Choroid plexus epithelial cell (primary cell): Measurements from ENCODE around the gene STIM2.

ENCODE experiments used
- DNase-seq: peaks from one replicate; pipeline ENCODE4 v3.0.0-alpha.2; 2010; ENCODE audit warnings: low read depth
- H3K4me3 ChIP-seq: 2 replicates; pipeline ENCODE4 v1.5.1; 2011; ENCODE audit warnings: low read depth, mild to moderate bottlenecking, control low read depth, low read length, moderate library complexity
- TF ChIP-seq, protein P1 (sequence below): conservative IDR thresholded peaks from 2 replicates; pipeline ENCODE4 v1.5.1; 2011; ENCODE audit warnings: low read depth, mild to moderate bottlenecking, control low read depth, inconsistent platforms, low read length, moderate library complexity

STIM2 gene

GRCh38 chr4:26877406-26877805 lies 16.8 kb downstream of the STIM2 start:
- H3K4me3 ChIP-seq, result no peak overlapping the region
- TF ChIP-seq, protein P1, sequence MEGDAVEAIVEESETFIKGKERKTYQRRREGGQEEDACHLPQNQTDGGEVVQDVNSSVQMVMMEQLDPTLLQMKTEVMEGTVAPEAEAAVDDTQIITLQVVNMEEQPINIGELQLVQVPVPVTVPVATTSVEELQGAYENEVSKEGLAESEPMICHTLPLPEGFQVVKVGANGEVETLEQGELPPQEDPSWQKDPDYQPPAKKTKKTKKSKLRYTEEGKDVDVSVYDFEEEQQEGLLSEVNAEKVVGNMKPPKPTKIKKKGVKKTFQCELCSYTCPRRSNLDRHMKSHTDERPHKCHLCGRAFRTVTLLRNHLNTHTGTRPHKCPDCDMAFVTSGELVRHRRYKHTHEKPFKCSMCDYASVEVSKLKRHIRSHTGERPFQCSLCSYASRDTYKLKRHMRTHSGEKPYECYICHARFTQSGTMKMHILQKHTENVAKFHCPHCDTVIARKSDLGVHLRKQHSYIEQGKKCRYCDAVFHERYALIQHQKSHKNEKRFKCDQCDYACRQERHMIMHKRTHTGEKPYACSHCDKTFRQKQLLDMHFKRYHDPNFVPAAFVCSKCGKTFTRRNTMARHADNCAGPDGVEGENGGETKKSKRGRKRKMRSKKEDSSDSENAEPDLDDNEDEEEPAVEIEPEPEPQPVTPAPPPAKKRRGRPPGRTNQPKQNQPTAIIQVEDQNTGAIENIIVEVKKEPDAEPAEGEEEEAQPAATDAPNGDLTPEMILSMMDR, result no peak
- no peak for DNase-seq

DNA sequence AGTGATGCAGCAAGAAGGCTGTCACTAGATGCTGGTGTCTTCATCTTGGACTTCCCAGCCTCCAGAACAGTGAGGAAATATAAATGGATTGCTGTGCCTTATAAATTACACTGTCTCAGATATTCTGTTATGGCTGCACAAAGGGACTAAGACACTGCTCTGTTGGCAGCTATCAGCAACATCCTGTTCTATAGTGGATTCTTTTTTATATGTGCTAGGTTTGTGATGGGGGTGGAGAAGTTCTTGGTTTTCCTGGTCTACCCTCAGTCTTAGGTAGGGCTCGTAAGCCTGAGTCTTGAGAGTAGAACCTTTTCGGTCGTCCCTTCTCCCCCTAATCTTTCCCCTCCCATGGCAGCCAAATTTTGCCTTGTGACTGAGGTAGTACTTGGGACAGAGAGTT lies 17.3 kb downstream of the STIM2 start:
- no peak for DNase-seq
- H3K4me3 ChIP-seq, result no peak overlapping the region
- TF ChIP-seq, protein P1, result no peak

DNA sequence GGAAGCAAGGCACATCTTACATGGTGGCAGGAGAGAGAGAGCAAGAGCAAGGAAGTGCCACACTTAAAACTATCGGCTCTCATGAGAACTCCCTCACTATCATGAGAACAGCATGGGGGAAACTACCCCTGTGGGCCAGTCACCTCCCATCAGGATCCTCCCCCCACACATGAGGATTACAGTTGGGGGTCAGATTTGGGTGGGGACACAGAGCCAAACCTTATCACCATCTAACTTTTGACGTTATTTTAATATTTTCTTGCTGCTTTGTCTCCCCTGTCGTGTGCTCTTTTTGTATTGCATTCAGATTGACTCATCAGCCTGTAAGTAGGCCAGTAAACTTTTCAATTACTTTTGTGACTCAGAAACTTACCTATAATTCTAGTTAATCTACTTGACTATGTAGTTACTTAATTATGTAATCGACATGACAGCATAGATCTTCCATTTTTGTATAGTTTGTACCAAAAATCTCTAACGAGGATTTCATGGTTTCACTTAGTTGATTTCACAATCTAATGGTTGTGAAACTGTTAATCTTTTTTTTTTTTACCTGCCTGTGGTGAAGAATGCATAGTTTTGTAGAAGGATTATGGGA lies 18.3 kb downstream of the STIM2 start:
- no peak overlapping the region for H3K4me3 ChIP-seq
- TF ChIP-seq, protein P1, result no peak
- DNase-seq, result peak; percentile 30

DNA sequence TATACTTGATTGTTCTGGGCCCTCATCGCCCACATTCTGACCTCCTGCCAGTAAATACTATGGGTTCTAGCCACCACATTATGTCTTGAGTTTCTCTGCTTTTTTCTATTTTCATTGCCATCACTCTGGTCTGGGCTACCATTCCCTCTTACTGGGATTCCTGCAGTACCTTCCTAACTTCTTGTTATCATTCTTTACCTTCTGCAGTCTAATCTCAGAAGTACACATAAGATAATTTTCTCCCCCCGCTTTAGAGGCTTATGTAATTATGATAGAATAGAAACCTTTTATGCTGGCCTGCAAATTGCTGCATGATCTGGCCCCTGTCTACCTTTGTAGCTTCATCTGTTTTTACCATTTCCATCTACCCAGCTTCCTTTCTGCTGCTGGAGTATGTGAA lies 19.2 kb downstream of the STIM2 start:
- TF ChIP-seq, protein P1, result no peak
- no peak for DNase-seq
- no peak overlapping the region for H3K4me3 ChIP-seq

DNA sequence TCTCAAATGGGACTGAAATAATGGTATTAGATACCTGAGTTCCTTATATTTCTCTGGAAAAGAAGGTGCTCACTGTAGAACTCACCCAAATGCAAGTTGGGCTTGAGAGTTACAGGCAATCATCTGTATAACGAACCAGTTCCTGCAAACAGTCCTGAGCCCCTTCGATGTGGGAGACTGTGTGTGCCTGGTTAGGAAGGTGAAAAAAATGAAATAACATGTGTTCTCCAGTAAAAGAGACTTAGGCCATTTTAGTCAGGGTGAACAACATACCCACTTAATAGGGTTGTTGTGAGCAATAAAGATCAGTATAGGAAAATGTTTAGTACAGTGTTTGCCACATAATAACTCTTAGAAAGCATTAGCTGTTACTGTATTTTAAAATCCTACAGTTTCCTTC lies 23.4 kb downstream of the STIM2 start:
- DNase-seq, result no peak
- H3K4me3 ChIP-seq, result no peak overlapping the region
- TF ChIP-seq, protein P1, result no peak

GRCh38 chr4:26884486-26884988 lies 23.9 kb downstream of the STIM2 start:
- TF ChIP-seq, protein P1, result no peak
- DNase-seq, result no peak
- no peak overlapping the region for H3K4me3 ChIP-seq

- TF ChIP-seq, protein P1, result no peak
- no peak for DNase-seq
- no peak overlapping the region for H3K4me3 ChIP-seq
Observed at GRCh38 chr4:26885912-26886274, 25.3 kb downstream of the STIM2 start.
